Measurements from ENCODE around the gene SLC39A12. TPM values are rescaled to one million over a fixed set of nuclear protein-coding genes. Genes with fewer than 3 reads are reported as not detected.
A peak's percentile ranks its signal among the peaks of the same experiment; 100 is the strongest.

SLC39A12 gene
- total RNA-seq (2014; rRNA removed; shearing (Covaris generic)) = 0.03 TPM in 1 of 2 replicates, not detected in the other

DNA sequence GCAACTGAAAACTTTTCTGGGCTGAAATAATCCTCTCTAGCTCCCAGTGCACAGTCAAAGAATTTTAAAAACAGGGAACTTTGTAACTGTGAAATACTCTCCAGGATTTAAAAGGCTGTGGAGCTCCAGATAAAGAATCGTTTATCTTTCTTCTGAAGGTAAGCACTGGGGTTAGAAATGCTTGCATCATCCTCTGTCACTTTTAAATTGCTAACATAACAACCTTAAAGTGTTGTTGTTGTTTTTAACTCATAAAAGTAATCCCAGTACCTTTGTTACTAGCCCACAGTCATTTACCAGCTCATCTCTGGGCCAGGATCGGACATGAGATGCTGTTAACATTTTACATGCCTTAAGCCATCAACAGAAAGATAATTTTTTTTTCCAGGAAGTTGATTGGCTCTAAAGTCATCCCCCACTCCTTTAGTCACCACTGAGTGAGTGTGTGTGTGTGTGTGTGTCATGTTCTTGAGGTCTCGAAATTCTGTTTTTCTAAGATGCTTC, at the start of gene SLC39A12:
Gene SLC39A12, plus strand, starts transcription at position 51 of the 504 bp plus-strand sequence. CDS start 1,359 bp downstream, outside the sequence.
- no peaks in the 10 kb centered on the region for H3K27me3 ChIP-seq (ENCODE audit: control insufficient read depth, insufficient read depth, low read length)
- H3K4me3 ChIP-seq (ENCODE audit: insufficient read depth, low read depth, low read length) = no peak within 1 kb of the TSS
- no peak for DNase-seq
- H3K36me3 ChIP-seq (replicated peaks; ENCODE audit: control insufficient read depth, insufficient read depth, low read length) = no peaks in the 10 kb centered on the region

- Histone ChIP-seq H3K4me3 (ENCODE audit: insufficient read depth, low read depth, low read length) (no peak overlapping the region), H3K27me3 (ENCODE audit: control insufficient read depth, insufficient read depth, low read length) (no peaks in the 10 kb centered on the region), H3K36me3 (replicated peaks; ENCODE audit: control insufficient read depth, insufficient read depth, low read length) (no peaks in the 10 kb centered on the region)
- DNase-seq = no peak
Observed at GRCh38 chr10:17904564-17904963, 47.2 kb upstream of the SLC39A12 start.

- Histone ChIP-seq H3K4me3 (ENCODE audit: insufficient read depth, low read depth, low read length) (no peak overlapping the region), H3K36me3 (replicated peaks; ENCODE audit: control insufficient read depth, insufficient read depth, low read length) (no peaks in the 10 kb centered on the region), H3K27me3 (ENCODE audit: control insufficient read depth, insufficient read depth, low read length) (no peaks in the 10 kb centered on the region)
- DNase-seq = no peak
Observed at GRCh38 chr10:17905491-17905890, 46.2 kb upstream of the SLC39A12 start.

- DNase-seq = no peak
- no peaks in the 10 kb centered on the region for H3K36me3 ChIP-seq (replicated peaks; ENCODE audit: control insufficient read depth, insufficient read depth, low read length)
- no peak overlapping the region for H3K4me3 ChIP-seq (ENCODE audit: insufficient read depth, low read depth, low read length)
- no peaks in the 10 kb centered on the region for H3K27me3 ChIP-seq (ENCODE audit: control insufficient read depth, insufficient read depth, low read length)
Observed at GRCh38 chr10:17906002-17906401, 45.7 kb upstream of the SLC39A12 start.

- no peaks in the 10 kb centered on the region for H3K36me3 ChIP-seq (replicated peaks; ENCODE audit: control insufficient read depth, insufficient read depth, low read length)
- no peak overlapping the region for H3K4me3 ChIP-seq (ENCODE audit: insufficient read depth, low read depth, low read length)
- no peaks in the 10 kb centered on the region for H3K27me3 ChIP-seq (ENCODE audit: control insufficient read depth, insufficient read depth, low read length)
- DNase-seq = no peak
Observed at GRCh38 chr10:17907641-17908040, 44.1 kb upstream of the SLC39A12 start.

- Histone ChIP-seq H3K4me3 (ENCODE audit: insufficient read depth, low read depth, low read length) (no peak overlapping the region), H3K36me3 (replicated peaks; ENCODE audit: control insufficient read depth, insufficient read depth, low read length) (no peaks in the 10 kb centered on the region), H3K27me3 (ENCODE audit: control insufficient read depth, insufficient read depth, low read length) (no peaks in the 10 kb centered on the region)
- peak; percentile 23 for DNase-seq
Observed at GRCh38 chr10:17910125-17910789, 41.5 kb upstream of the SLC39A12 start.

GRCh38 chr10:17912754-17913153, 39.0 kb upstream of the SLC39A12 start:
- H3K4me3 ChIP-seq (ENCODE audit: insufficient read depth, low read depth, low read length) = no peak overlapping the region
- H3K36me3 ChIP-seq (replicated peaks; ENCODE audit: control insufficient read depth, insufficient read depth, low read length) = no peaks in the 10 kb centered on the region
- DNase-seq = no peak
- no peaks in the 10 kb centered on the region for H3K27me3 ChIP-seq (ENCODE audit: control insufficient read depth, insufficient read depth, low read length)

DNA sequence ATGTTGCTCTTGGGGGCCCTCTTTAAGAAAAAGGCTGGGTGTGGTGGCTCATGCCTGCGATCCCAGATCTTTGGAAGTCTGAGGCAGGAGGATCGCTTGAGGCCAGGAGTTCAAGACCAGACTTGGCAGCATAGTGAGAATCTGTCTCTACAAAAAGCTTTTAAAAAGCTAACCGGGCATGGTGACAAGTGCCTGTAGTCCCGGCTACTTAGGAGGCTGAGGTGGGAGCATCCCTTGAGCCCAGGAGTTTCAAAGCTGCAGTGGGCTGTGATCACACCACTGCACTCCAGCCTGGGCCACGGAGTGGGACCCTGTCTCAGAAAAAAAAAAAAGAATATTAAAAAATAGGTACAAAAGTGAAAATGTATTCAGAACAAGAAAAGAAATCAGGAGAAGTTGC, 38.1 kb upstream of the SLC39A12 start:
- DNase-seq = no peak
- H3K36me3 ChIP-seq (replicated peaks; ENCODE audit: control insufficient read depth, insufficient read depth, low read length) = no peaks in the 10 kb centered on the region
- H3K27me3 ChIP-seq (ENCODE audit: control insufficient read depth, insufficient read depth, low read length) = no peaks in the 10 kb centered on the region
- no peak overlapping the region for H3K4me3 ChIP-seq (ENCODE audit: insufficient read depth, low read depth, low read length)

- H3K4me3 ChIP-seq (ENCODE audit: insufficient read depth, low read depth, low read length) = no peak overlapping the region
- no peaks in the 10 kb centered on the region for H3K27me3 ChIP-seq (ENCODE audit: control insufficient read depth, insufficient read depth, low read length)
- no peak for DNase-seq
- H3K36me3 ChIP-seq (replicated peaks; ENCODE audit: control insufficient read depth, insufficient read depth, low read length) = no peaks in the 10 kb centered on the region
Observed at GRCh38 chr10:17914169-17915045, 37.3 kb upstream of the SLC39A12 start.

DNA sequence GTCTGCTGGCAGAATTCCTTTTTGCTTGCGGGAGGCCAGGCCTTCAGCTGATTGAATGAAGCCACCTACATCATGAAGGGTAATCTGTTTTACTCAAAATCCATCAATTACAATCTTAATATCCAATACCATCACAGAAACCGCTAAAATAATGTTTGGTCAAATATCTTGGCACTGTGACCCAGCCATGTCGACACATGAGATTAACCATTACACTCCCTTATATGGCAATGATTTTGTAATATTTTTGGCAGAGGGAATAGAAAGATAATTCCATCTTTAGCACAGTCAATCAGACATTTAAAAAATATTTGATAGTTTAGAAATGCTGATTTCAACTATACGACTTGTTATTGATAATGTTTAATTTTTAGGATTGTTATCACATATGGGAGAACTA, 36.5 kb upstream of the SLC39A12 start:
- Histone ChIP-seq H3K36me3 (replicated peaks; ENCODE audit: control insufficient read depth, insufficient read depth, low read length) (no peaks in the 10 kb centered on the region), H3K27me3 (ENCODE audit: control insufficient read depth, insufficient read depth, low read length) (no peaks in the 10 kb centered on the region), H3K4me3 (ENCODE audit: insufficient read depth, low read depth, low read length) (no peak overlapping the region)
- DNase-seq = no peak

GRCh38 chr10:17918187-17918903, 33.4 kb upstream of the SLC39A12 start:
- no peak for DNase-seq
- Histone ChIP-seq H3K4me3 (ENCODE audit: insufficient read depth, low read depth, low read length) (no peak overlapping the region), H3K27me3 (ENCODE audit: control insufficient read depth, insufficient read depth, low read length) (no peaks in the 10 kb centered on the region), H3K36me3 (replicated peaks; ENCODE audit: control insufficient read depth, insufficient read depth, low read length) (no peaks in the 10 kb centered on the region)

DNA sequence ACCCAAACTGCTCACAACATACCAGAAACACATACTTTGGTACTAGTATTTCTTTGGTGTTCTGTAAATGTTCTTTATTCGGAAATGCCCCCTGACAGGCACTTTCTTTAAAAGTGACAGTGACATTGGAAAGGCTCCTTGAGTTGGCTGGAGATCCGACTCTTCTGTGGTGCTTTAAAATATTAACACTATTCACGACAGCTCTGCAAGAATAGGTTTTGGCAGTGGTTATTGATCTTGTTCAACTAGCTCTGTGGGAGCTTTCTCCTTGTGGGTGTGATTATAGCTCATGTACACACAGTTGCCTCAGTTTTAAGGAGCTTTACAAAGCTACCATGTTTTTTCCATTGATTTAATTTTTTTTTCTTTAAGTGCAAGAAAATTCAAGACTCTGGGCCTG, 30.3 kb upstream of the SLC39A12 start:
- no peak for DNase-seq
- Histone ChIP-seq H3K27me3 (ENCODE audit: control insufficient read depth, insufficient read depth, low read length) (no peaks in the 10 kb centered on the region), H3K36me3 (replicated peaks; ENCODE audit: control insufficient read depth, insufficient read depth, low read length) (no peaks in the 10 kb centered on the region), H3K4me3 (ENCODE audit: insufficient read depth, low read depth, low read length) (no peak overlapping the region)

GRCh38 chr10:17923728-17924127, 28.0 kb upstream of the SLC39A12 start:
- H3K4me3 ChIP-seq (ENCODE audit: insufficient read depth, low read depth, low read length) = no peak overlapping the region
- no peaks in the 10 kb centered on the region for H3K27me3 ChIP-seq (ENCODE audit: control insufficient read depth, insufficient read depth, low read length)
- no peak for DNase-seq
- no peaks in the 10 kb centered on the region for H3K36me3 ChIP-seq (replicated peaks; ENCODE audit: control insufficient read depth, insufficient read depth, low read length)

- H3K27me3 ChIP-seq (ENCODE audit: control insufficient read depth, insufficient read depth, low read length) = no peaks in the 10 kb centered on the region
- no peak overlapping the region for H3K4me3 ChIP-seq (ENCODE audit: insufficient read depth, low read depth, low read length)
- DNase-seq = no peak
Observed at GRCh38 chr10:17943033-17943745, 8.5 kb upstream of the SLC39A12 start.

More at GRCh38 chr10:17943033-17943745, 8.5 kb upstream of the SLC39A12 start:
- no peaks in the 10 kb centered on the region for H3K36me3 ChIP-seq (replicated peaks; ENCODE audit: control insufficient read depth, insufficient read depth, low read length)

Data from H7 (cell line).